Stimulated activated CD8-positive, alpha-beta memory T cell treated with anti-CD3 and anti-CD28 coated beads, Interleukin-2, amount 100 ng/mL, for 48 hours (primary cell): ENCODE results near the gene TYW1B.
"Not testable (repeated sequence)": the region's sequence is repeated elsewhere in the genome, so short reads cannot be mapped to it uniquely, and the experiment has no call there.

Experiments used
- DNase-seq, 2 donors: peaks; one replicate each; pipeline ENCODE4 v3.0.0-alpha.2; 2020; ENCODE audit warnings: low read depth in 2 of 2

TYW1B gene

DNA sequence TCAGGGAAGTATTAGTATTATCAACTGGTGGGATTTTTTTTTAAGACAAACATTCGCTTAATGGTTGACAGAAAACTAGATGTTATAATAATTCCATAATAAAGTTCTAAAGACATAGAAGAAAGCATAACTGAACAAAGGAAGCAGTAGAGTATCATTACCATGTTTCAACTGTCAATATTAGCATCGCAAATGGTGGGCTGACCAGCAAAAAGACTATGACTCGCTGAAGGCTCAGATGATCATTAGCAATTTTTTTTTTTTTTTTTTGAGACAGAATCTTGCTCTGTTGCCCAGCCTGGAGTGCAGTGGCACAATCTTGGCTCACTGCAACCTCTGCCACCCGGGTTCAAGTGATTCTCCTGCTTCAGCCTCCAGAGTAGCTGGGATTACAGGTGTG, 74.8 kb downstream of the TYW1B start:
- not testable (repeated sequence) for DNase-seq

- no peak for DNase-seq
Measured at GRCh38 chr7:72751978-72752377, 76.0 kb downstream of the TYW1B start.

DNA sequence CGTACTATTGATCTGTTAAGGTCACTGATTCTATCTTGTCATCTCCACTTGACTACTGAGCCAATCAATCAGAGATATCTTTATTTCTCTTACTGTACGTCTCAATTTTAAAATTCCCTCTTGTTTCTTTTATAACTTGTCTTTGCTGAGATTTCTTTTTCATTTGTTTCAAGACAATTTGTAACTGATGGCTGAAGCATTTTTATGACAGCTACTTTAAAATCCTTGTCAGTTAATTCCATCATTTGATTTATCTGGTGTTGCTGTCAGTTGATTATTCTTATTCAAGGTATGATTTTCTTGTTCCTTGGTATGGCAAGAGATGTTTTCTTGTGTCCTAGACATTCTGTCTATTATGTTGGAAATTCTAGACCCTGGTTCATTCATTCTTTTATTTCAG, 76.6 kb downstream of the TYW1B start:
- no peak for DNase-seq

- DNase-seq: not testable (repeated sequence)
Measured at GRCh38 chr7:72748649-72749048, 79.4 kb downstream of the TYW1B start.

GRCh38 chr7:72744244-72744926, 83.6 kb downstream of the TYW1B start:
- DNase-seq: not testable (repeated sequence)

- not testable (repeated sequence) for DNase-seq
Measured at GRCh38 chr7:72743801-72744200, 84.2 kb downstream of the TYW1B start.

GRCh38 chr7:72739716-72740115, 88.3 kb downstream of the TYW1B start:
- not testable (repeated sequence) for DNase-seq

DNA sequence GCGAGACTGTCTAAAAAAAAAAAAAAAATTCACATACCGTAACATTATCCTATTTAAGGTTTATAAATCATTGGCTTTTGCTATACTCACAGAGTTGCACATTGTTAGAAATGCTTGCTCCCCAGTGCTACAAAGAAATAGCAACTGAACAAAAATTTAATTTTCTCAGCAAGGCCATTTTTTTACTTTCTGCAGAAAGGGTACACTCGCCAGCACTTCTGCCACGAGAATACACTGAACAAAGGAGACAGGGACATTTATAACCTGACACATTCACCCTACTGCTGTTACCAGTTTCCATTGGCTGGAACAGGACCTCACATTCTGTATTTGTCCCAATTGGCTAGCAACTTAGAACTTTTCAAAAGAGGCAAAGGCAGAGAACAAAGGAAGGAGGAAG, 92.1 kb downstream of the TYW1B start:
- DNase-seq: not testable (repeated sequence)

GRCh38 chr7:72730815-72731214, 97.2 kb downstream of the TYW1B start:
- DNase-seq: not testable (repeated sequence)

DNA sequence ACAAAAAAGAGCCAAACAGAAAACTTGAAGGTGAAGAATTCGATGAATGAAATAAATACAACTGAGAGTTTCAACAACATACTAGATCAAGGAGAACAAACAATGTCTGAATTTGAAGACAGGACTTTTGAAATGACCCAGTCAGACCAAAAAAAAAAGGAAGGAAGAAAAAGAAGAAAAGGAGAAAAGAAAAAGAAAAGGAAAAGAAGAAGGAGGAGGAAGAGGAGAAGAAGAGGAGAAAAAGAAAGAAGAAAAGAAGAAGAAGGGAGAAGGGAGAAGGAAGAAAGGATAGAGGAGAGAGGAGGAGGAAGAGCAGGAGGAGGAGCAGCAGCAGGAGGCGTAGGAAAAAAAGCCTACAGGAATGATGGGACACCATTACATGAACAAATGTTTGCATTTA, 97.6 kb downstream of the TYW1B start:
- DNase-seq: not testable (repeated sequence)

DNA sequence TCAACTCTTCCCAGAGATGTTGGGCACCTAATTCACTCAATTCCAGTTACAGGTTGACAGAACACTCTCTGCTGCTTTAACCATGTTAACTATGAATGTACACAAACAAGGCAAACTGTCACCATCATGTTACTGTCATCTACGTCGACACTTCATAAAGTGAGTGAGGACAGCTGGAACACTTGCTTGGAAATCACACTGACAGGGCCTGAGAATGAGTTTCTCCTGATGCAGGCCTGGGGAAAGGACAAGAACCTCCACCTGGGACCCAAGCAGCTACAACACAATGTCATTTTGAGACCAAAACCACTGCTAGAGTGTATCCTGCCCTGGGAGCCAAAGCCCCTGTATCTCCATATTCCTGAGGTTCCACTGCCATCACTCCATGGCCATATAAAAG, 98.9 kb downstream of the TYW1B start:
- not testable (repeated sequence) for DNase-seq

DNA sequence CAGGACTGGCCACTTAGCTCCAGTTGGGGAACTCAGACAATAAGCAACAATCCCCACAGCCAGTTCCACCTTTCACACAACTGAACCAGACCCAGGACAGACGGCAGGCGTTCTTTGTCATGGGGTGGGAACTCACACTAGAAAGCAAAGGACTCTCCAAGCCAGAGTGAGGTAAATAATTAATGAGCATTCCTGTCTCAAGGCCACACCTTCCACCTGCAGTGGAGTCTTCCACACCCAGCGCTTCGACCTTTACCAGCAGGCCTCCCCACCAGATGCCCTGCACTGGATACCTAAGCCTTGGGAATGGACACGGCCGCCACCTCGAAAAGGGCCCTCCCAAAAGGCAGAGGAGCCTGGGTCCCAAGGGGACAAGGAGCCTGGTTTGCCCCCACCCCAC, 105.3 kb downstream of the TYW1B start:
- not testable (repeated sequence) for DNase-seq

DNA sequence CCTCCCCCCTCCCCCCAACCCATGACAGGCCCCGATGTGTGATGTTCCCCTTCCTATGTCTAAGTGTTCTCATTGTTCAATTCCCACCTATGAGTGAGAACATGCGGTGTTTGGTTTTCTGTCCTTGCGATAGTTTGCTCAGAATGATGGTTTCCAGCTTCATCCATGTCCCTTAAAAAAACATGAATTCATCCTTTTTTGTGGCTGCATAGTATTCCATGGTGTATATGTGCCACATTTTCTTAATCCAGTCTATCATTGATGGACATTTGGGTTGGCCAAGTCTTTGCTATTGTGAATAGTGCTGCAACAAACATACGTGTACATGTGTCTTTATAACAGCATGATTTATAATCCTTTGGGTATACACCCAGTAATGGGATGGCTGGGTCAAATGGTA, 107.1 kb downstream of the TYW1B start:
- not testable (repeated sequence) for DNase-seq

DNA sequence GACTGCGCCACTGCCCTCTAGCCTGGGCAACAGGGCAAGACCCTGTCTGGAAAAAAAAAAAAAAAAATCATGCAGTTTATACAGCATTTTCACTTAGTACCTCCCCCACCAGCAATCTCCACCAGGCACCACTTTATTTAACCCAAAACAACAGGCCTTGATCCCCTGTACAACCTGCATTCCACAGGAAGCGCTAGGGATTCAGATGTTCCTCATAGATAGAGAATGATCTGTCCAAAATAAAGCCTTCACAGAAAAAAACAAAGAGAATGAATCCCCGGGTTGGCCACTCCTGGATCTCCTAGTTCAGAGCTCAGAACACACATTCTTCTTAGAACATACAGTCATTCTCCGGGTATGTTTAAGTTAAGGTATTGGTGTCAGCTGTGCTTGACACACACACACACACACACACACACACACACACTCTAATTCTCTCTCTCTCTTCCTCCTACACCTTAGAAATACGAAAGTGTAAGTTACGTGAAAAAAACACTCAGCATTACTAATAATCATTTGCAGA, 110.7 kb downstream of the TYW1B start:
- not testable (repeated sequence) for DNase-seq

GRCh38 chr7:72711927-72712326, 116.1 kb downstream of the TYW1B start:
- not testable (repeated sequence) for DNase-seq

GRCh38 chr7:72710983-72711382, 117.0 kb downstream of the TYW1B start:
- DNase-seq: no peak

GRCh38 chr7:72709909-72710308, 118.1 kb downstream of the TYW1B start:
- no peak for DNase-seq

DNA sequence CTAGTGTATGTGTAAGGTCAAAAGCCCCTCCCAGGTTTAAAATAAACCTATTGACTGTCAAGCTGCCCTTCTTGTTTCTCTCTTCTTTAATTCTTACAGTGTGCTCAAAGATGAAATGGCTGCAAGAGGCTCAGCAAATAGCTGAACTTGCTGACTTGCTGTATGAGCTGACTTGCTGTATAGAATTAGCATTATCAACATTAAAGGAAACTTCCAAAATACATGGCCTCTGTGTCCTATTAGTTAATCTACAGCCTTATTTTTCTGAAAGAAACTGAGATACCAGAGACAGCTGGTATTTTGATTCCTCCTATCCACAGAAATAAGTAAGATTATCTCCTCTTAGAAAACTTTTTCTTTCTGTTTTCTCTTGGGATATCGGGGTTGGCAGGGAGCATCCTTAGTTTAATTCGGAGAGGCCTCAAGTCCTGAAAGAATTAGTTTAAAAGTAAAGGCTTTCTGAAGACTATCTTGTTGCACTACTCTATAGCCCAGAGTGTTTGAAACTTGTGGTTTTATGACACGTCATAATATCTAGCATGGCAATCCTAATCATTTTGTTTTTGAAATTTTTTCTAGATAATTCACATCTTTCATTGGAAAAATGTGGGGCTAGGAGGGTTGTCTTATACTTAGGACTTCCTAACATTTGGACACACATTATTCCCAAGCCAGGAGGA, 119.5 kb downstream of the TYW1B start:
- not testable (repeated sequence) for DNase-seq

DNA sequence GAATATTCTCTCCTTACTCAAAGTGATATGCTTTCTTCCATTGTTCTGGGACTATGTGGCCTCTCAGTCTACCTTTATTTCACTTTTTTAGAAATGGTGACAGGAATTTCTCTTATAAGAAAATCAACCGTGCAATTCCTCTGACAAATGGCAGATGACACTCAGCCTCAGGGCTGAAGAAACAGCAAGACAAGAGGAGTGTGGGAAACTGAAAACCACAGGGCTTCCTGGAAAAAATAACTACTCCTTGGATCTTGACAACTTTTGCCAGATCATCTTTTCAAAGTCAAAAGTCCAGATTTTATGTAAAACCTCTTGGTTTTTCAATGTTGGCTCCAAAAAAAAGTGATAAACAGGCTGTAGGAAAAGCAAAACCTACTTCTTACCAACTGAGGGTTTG, 121.5 kb downstream of the TYW1B start:
- no peak for DNase-seq

DNA sequence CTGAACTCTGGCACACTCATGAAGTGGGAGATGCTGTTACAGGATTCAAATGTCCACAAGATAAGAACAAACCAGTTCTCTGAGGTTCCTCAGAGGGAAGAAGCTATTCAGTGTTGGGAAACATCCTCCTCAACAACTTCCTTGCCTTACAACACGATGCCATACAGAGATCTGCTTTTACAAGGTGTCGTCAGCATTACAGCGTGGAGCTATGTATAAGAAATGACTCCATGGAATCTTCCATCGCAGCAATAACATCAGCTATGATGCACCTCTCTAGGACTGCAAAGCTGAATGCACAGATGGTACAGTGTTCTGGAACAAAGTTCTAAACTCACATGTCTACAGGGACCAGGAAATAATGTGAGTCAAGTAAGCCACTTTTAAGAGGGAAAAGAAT, 122.3 kb downstream of the TYW1B start:
- not testable (repeated sequence) for DNase-seq

GRCh38 chr7:72704894-72705293, 123.1 kb downstream of the TYW1B start:
- no peak for DNase-seq

- DNase-seq: not testable (repeated sequence)
Measured at GRCh38 chr7:72700548-72700947, 127.5 kb downstream of the TYW1B start.

DNA sequence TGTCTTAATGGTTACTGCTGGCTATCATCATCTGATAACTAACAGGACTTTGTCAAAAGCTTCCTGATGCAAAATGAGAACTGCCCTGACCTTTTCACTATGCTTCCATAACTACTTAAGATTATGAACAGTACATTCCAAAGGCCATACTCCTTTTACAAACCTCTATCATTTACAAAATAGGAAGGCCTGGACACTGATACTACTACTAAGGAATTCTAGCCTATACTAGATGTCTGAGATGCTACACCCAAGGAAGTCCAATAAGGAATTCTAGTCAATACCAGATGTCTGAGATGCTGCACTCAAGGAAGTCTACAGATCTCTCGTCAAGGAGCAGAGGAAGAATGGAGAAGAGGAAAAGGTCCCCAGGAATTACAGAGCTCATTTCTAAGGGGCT, 130.9 kb downstream of the TYW1B start:
- not testable (repeated sequence) for DNase-seq
